ENCODE measurements around the gene WNK2.

DNA sequence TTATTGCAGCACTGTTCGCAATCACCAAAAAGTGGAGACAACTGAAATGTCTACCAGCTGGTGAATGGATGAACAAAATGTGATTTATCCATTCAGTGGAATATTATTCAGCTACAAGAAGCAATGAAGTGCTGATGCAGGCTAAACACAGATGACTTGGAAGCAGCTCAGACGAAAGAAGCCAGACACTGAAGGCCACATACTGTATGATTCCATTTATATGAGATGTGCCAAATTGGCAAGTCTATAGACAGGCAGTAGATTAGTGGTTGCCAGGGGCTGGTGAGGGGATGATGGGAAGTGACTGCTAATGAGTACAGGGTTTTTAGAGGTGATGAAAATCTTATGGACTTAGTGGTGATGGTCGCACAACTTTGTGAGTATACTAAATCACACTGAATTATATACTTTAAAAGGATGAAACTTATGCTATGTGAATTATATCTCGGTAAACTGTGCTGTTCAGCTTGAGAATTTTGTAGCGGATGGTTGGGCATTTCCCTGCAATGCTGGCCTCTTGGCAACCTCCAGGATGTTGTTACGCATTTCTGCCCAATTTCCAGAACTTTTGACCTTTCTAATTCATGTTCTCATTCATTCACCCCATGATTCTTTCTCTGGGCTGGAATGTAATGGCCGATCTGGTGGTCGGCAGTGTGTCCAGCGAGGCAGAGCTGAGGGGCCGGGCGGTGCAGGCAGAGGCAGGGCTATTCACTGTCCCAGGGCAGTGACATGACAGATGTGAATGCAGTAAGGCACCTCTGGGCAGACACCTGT is 22.0 kb upstream of the WNK2 start:
- TF ChIP-seq, protein P1, sequence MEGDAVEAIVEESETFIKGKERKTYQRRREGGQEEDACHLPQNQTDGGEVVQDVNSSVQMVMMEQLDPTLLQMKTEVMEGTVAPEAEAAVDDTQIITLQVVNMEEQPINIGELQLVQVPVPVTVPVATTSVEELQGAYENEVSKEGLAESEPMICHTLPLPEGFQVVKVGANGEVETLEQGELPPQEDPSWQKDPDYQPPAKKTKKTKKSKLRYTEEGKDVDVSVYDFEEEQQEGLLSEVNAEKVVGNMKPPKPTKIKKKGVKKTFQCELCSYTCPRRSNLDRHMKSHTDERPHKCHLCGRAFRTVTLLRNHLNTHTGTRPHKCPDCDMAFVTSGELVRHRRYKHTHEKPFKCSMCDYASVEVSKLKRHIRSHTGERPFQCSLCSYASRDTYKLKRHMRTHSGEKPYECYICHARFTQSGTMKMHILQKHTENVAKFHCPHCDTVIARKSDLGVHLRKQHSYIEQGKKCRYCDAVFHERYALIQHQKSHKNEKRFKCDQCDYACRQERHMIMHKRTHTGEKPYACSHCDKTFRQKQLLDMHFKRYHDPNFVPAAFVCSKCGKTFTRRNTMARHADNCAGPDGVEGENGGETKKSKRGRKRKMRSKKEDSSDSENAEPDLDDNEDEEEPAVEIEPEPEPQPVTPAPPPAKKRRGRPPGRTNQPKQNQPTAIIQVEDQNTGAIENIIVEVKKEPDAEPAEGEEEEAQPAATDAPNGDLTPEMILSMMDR (IDR thresholded peaks at IDR 0.05; ENCODE audit: extremely low read depth in 1 of 2, insufficient read depth in 1 of 2, low read depth in 1 of 2, low read length in 2 of 2), result no peak
- TF ChIP-seq EZH2 (IDR thresholded peaks at IDR 0.05; ENCODE audit: borderline replicate concordance, low read depth, low read length, severe bottlenecking), result no peak
- TF ChIP-seq POLR2A (IDR thresholded peaks at IDR 0.05; ENCODE audit: low read depth, low read length), result no peak
- TF ChIP-seq, protein P2, sequence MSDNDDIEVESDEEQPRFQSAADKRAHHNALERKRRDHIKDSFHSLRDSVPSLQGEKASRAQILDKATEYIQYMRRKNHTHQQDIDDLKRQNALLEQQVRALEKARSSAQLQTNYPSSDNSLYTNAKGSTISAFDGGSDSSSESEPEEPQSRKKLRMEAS (IDR thresholded peaks at IDR 0.05; ENCODE audit: insufficient read depth, insufficient read length), result no peak

All from endothelial cell of umbilical vein (primary cell).